Measurements from ENCODE around the gene MGRN1. TPM values are rescaled to one million over a fixed set of nuclear protein-coding genes. Genes with fewer than 3 reads are reported as not detected.

Gene MGRN1
- total and polyA plus RNA-seq, 2 donors (not counting 3 experiments of a cell fraction or from before 2014, with no cell fraction given), result 15.6 to 73.0 TPM

DNA sequence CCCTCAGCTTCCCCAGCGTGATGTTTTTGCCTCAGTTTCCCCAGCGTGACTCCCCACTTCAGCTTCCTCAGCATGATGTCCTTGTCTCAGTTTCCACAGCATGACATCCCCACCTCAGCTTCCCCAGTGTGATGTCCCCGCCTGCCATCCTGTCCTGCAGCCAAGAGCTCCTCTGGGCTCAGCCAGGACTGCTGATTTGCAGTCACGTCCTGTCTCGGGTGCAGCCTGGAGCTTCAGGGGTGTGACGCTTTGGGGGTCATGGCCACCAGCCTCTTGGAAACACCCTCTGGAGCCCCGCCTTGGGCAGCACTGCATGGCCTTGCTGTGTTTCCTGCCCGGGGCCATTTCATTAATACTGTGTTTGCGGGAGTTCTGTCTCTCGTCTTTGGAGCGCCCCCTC, 52.2 kb downstream of the MGRN1 start:
- FAIRE-seq (no peak), DNase-seq (ENCODE audit: low read depth, low spot score) (no peak)
- H3K27ac ChIP-seq (ENCODE audit: insufficient read depth, low read depth, low read length), result no peak overlapping the region
- dilution Hi-C loops (cut with MboI; ENCODE audit: extremely low pct_ligation_motif_present, low sequenced_read_pairs) (no loop called here), intact Hi-C loops (cut with micrococcal nuclease) (no loop called here)
- no TSS peak for BruUV-seq (replicated peaks)
- POLR2A ChIA-PET, result no interaction called here
- no peaks in the 10 kb centered on the region for H3K9me1 ChIP-seq (replicated peaks; ENCODE audit: control insufficient read depth, extremely low read depth, insufficient read depth, low read length)
- H2AFZ ChIP-seq (ENCODE audit: low read depth, low read length), result no peak overlapping the region
- no peak overlapping the region for H3K4me3 ChIP-seq (replicated peaks in 1 of 3; ENCODE audit: insufficient read depth in 1 of 3, low read depth in 1 of 3, low read length in 3 of 3)
- peaks cover 2 to 23% of the 10 kb centered on the region in 2 experiments for H3K36me3 ChIP-seq (ENCODE audit: control insufficient read depth in 2 of 2, extremely low read depth in 1 of 2, insufficient read depth in 2 of 2, low read length in 2 of 2)
- no peaks in the 10 kb centered on the region for H3K27me3 ChIP-seq (ENCODE audit: control insufficient read depth in 2 of 2, insufficient read depth in 2 of 2, low read length in 2 of 2)
- H3K9ac ChIP-seq (replicated peaks; ENCODE audit: extremely low read depth, insufficient read depth, low read length), result no peak overlapping the region
- no peak for TF ChIP-seq FOS (IDR thresholded peaks at IDR 0.05; ENCODE audit: borderline replicate concordance, insufficient read depth, low read length)
- TF ChIP-seq, protein P1, sequence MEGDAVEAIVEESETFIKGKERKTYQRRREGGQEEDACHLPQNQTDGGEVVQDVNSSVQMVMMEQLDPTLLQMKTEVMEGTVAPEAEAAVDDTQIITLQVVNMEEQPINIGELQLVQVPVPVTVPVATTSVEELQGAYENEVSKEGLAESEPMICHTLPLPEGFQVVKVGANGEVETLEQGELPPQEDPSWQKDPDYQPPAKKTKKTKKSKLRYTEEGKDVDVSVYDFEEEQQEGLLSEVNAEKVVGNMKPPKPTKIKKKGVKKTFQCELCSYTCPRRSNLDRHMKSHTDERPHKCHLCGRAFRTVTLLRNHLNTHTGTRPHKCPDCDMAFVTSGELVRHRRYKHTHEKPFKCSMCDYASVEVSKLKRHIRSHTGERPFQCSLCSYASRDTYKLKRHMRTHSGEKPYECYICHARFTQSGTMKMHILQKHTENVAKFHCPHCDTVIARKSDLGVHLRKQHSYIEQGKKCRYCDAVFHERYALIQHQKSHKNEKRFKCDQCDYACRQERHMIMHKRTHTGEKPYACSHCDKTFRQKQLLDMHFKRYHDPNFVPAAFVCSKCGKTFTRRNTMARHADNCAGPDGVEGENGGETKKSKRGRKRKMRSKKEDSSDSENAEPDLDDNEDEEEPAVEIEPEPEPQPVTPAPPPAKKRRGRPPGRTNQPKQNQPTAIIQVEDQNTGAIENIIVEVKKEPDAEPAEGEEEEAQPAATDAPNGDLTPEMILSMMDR (IDR thresholded peaks at IDR 0.05; ENCODE audit: extremely low read depth in 1 of 2, insufficient read depth in 1 of 2, low read depth in 1 of 2, low read length in 2 of 2), result no peak
- no peak for TF ChIP-seq GATA2 (IDR thresholded peaks at IDR 0.05; ENCODE audit: insufficient read depth, insufficient read length, low read depth, low read length)
- no peak for TF ChIP-seq POLR2A (IDR thresholded peaks at IDR 0.05; ENCODE audit: low read depth, low read length)
- TF ChIP-seq, protein P2, sequence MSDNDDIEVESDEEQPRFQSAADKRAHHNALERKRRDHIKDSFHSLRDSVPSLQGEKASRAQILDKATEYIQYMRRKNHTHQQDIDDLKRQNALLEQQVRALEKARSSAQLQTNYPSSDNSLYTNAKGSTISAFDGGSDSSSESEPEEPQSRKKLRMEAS (IDR thresholded peaks at IDR 0.05; ENCODE audit: insufficient read depth, insufficient read length), result no peak
- TF ChIP-seq EZH2 (IDR thresholded peaks at IDR 0.05; ENCODE audit: borderline replicate concordance, low read depth, low read length, severe bottlenecking), result no peak
- no peak for TF ChIP-seq MYC (IDR thresholded peaks at IDR 0.05; ENCODE audit: low read depth, low read length)
- H3K9me3 ChIP-seq (replicated peaks; ENCODE audit: control insufficient read depth, insufficient read depth, low read length), result no peaks in the 10 kb centered on the region
- CTCF ChIA-PET, result no interaction called here
- H3K79me2 ChIP-seq (ENCODE audit: control insufficient read depth, insufficient read depth, low read length), result no peaks in the 10 kb centered on the region
- H3K4me2 ChIP-seq (ENCODE audit: insufficient read depth, low read length), result no peak overlapping the region
- H4K20me1 ChIP-seq (replicated peaks; ENCODE audit: control insufficient read depth, extremely low read depth, insufficient read depth, low read length), result no peaks in the 10 kb centered on the region
- no peaks in the 10 kb centered on the region for H3K4me1 ChIP-seq (ENCODE audit: control insufficient read depth, extremely low read depth, insufficient read depth, low read length)

All from endothelial cell of umbilical vein (primary cell).